Stimulated activated CD4-positive, alpha-beta T cell treated with anti-CD3 and anti-CD28 coated beads, Interleukin-4, amount 100 ng/mL, for 48 hours (primary cell): ENCODE data around the gene PANX2.

Source experiments
- DNase-seq, 2 donors: peaks; one replicate each; pipeline ENCODE4 v3.0.0-alpha.2; 2020; ENCODE audit warnings: low read depth in 2 of 2

The PANX2 gene

GRCh38 chr22:50211147-50211546, 40.6 kb downstream of the PANX2 start:
- no peak for DNase-seq

- DNase-seq: no peak
Observed at GRCh38 chr22:50213263-50213662, 42.7 kb downstream of the PANX2 start.

GRCh38 chr22:50215297-50216054, 44.9 kb downstream of the PANX2 start:
- no peak for DNase-seq

GRCh38 chr22:50216055-50216683, 45.6 kb downstream of the PANX2 start:
- DNase-seq: no peak

GRCh38 chr22:50216684-50217520, 46.4 kb downstream of the PANX2 start:
- DNase-seq: no peak

- DNase-seq: no peak
Observed at GRCh38 chr22:50217543-50218152, 47.1 kb downstream of the PANX2 start.

GRCh38 chr22:50218153-50218995, 47.8 kb downstream of the PANX2 start:
- DNase-seq: no peak

GRCh38 chr22:50218996-50219727, 48.6 kb downstream of the PANX2 start:
- no peak for DNase-seq

- no peak for DNase-seq
Observed at GRCh38 chr22:50219800-50220602, 49.5 kb downstream of the PANX2 start.

- DNase-seq: no peak
Observed at GRCh38 chr22:50220603-50221409, 50.3 kb downstream of the PANX2 start.

- DNase-seq: no peak
Observed at GRCh38 chr22:50221410-50222300, 51.1 kb downstream of the PANX2 start.

GRCh38 chr22:50222508-50222907, 52.0 kb downstream of the PANX2 start:
- DNase-seq: no peak

GRCh38 chr22:50224071-50224470, 53.5 kb downstream of the PANX2 start:
- no peak for DNase-seq

- no peak for DNase-seq
Observed at GRCh38 chr22:50225200-50225969, 54.9 kb downstream of the PANX2 start.

GRCh38 chr22:50226063-50226874, 55.7 kb downstream of the PANX2 start:
- DNase-seq: no peak

- DNase-seq: no peak
Observed at GRCh38 chr22:50226875-50227165, 56.3 kb downstream of the PANX2 start.
